Activated T-helper 1 cell treated with anti-CD3 and anti-CD28 coated beads, Interleukin-2, amount 50 U/mL, for 16 hours (primary cell): ENCODE results near the gene COL15A1.

Source experiments
- DNase-seq, 2 donors: peaks; one replicate each; pipeline ENCODE4 v3.0.0-alpha.2; 2020; ENCODE audit warnings: low read depth in 1 of 2, low spot score in 1 of 2

The COL15A1 gene

GRCh38 chr9:98944057-98944733 is 488 bp downstream of the COL15A1 start:
- no peak for DNase-seq

DNA sequence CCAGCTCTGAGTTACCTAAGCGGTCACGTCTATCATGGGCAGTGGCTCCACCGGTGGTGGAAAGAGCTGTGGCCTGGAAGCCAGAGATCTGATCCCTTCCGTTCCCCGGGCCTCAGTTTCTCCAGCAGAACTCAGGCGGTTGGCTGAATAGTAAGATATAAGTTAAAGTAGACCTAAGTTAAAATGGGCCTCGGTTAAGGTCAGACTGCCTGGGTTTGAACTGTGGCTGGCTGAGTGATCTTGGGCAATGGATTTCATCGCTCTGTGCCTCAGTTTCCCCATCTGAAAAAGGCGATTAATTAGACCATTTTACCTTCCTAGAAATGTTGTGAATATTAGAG is 997 bp downstream of the COL15A1 start:
- no peak for DNase-seq

DNA sequence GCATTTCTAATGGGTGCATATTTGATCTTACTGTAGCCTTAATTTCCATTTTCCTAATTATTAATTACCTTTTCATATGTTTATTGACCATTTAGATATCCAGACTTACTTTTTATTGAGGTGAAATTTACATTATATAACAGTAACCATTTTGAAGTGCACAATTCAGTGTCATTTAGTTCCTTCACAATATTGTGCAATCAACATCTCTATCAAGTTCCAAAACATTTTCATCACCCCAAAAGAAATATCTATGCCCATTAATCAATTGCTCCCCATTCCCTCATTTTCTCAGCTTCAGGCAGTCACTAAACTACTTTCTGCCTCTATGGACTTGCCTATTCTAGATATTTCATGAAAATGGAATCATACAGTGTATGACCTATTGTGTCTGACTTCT is 5.9 kb downstream of the COL15A1 start:
- DNase-seq, result no peak

GRCh38 chr9:98950262-98950661 is 6.6 kb downstream of the COL15A1 start:
- DNase-seq, result no peak

DNA sequence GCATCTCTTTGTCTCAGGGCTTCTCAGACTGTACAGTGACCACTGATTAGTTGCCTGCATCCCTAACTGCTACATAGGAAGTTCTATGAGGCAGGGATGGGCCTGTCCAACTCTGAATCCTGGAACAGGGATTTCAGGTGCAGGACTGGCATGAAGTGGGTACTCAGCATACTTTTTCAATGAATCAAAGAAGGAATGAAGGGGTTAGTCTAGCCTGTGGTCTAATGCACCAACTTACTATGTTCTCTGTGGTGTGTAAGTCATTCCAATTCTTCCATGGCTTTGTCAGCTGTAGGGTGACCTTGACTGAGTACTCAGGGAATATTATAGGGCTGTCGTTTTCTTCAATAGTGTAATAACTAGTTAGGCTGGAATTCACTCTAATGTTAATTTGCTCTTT is 8.3 kb downstream of the COL15A1 start:
- no peak for DNase-seq

DNA sequence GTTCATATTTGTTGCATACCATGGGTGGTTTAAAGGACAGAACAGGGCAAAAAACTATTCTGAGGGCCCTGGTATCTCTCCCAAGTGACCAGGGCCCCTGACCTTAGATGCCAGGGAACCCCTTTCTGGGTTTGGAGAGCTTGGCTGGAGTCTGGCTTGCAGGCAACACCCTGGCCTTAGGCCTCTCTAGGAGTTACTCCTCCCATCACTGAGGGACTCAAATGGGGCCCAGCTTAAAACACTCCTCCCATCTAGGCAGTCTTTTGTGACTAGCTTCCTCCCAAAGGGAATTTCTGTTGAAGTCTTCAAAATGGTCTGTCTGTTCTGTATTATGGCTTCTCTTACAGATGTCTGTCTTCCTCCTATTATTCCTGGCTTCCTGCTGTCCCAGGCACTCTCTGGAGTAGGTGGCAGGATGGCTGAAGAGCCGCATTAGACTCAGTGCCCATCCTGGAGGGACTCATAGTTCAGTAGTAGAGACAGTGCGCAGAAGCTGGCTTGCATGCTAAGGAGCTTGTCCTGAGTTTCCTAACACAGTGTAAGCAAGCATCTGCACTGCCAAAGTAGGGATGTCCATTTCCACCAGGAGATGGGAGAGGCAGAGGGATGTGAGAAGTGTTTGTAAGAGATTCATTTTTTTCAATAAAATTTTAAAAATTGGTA is 10.0 kb downstream of the COL15A1 start:
- DNase-seq, result no peak

GRCh38 chr9:98954244-98954610 is 10.5 kb downstream of the COL15A1 start:
- DNase-seq, result no peak

DNA sequence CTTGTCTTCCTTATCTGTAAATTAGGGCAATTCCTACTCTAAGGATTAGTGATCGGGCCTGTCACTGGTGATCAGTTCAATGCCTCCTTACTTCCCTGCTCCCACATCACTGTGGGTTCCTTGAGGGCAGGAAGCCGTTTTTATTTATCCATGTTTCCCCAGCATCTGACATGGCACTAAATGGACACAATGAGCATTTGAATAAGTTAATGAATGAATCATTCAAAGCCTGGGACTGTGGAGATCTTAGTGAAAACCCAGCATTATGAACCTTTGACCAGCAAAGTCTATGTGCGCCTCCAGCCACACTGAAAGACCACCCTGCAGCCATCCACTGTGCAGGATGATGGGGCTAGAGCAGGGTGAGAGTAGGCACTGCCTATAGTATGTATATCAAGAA is 11.6 kb downstream of the COL15A1 start:
- no peak for DNase-seq

GRCh38 chr9:98957826-98958225 is 14.1 kb downstream of the COL15A1 start:
- DNase-seq, result no peak

DNA sequence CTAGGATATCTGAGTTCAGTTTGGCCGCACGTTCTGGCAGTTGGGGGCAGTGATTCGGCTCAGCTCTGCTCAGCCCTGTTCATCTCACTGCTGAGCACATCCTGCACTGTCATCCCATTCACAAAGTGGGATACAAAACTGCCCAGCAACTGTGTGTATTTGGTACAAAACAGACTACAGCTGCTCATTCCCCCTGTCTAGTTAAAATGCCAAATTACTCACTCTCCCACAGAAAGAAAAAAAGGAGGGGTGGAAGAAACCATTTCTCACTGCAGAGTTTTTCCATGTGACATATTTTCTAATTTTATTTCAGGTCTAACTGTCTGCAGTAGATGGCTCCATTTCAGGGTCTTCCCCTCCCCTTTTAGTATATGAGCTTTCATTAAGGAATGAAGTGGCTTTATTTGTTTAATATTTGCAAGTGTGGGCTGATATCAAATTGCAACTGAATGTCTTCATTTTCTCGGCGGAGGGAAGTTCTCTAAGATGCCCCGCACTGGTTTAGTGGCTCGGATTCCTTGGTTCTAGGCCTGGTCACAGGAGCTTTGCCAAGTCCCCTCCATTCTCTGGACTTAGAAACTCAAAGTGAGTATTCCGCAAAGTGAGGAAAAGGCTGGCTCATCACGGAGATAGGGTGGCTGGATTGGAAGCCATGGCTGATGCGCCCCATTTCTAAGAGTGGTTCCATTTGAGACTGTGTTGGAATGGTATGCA is 14.7 kb downstream of the COL15A1 start:
- DNase-seq, result no peak

GRCh38 chr9:98960409-98960808 is 16.7 kb downstream of the COL15A1 start:
- DNase-seq, result no peak

DNA sequence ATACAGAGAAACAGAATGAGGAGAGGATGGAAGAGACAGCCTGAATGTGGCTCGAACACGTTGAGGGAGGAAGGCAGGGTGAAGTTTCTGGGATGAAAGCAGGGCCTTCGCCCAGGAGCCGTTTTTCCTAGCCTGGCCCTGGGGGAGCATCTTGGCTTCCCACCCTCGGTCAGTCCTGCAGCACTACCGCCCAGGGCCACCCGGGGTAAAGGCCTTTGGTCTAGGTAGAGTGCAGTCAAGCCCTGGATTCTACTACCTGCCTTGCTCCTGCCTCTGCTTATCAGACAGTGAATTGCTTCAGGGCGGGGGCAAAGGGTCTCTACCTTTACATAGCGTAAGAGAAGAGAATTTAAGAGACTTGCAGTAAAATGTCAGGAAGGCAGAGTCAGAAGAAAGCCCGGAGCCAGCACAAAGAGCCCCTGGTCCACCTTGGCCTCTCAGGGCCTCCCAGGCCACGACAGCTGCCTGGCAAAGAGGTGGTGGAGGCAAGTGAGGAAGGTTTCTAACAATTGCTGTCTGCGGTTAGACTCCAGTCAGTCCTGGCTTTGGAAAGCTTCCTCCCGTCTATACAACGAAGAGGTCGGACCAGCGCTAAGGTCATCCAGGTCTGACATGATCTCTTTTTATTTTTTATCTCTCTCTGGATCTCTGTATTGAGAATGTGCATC is 17.9 kb downstream of the COL15A1 start:
- DNase-seq, result no peak

- DNase-seq, result no peak
Measured at GRCh38 chr9:98962181-98962560, 18.5 kb downstream of the COL15A1 start.

GRCh38 chr9:98962861-98963260 is 19.2 kb downstream of the COL15A1 start:
- no peak for DNase-seq

DNA sequence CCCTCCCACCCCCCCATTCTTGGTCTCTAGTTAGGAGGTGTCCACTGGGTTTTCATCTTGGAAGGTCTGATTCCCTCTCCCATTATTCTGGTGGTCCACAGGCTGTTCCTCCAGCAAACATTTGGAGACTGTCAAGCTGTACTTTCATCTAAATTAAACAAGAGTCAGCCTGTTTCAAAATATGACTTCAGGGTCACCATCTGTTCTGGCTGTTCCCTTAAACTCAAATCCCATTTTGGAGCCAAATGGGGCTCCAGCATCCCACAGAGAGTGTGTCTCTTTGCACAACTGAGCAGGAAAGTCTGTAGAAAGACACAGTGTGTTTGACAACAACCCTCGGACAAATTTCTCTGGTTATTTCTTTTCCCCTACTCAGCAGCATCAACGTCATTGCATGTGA is 20.5 kb downstream of the COL15A1 start:
- DNase-seq, result no peak

- no peak for DNase-seq
Measured at GRCh38 chr9:98964911-98965336, 21.2 kb downstream of the COL15A1 start.

DNA sequence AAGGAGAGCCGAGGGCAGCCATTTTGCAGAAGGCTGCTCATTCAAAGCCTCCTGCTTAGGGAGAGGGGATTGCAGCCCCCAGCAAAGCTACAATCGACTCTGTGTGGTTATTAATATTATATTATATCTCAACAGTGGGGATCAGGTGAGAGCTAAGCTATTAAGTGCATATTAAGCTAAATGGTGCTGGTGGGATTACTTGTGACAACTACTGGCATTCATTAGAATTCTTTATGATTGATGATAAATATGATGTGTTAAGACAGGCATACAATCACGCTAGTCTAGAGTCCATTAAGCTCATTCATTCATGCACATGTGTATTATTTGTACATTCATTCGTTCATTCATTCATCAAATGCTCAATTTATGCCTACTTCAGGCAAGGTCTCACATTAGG is 23.0 kb downstream of the COL15A1 start:
- no peak for DNase-seq

GRCh38 chr9:98967257-98967656 is 23.6 kb downstream of the COL15A1 start:
- no peak for DNase-seq

DNA sequence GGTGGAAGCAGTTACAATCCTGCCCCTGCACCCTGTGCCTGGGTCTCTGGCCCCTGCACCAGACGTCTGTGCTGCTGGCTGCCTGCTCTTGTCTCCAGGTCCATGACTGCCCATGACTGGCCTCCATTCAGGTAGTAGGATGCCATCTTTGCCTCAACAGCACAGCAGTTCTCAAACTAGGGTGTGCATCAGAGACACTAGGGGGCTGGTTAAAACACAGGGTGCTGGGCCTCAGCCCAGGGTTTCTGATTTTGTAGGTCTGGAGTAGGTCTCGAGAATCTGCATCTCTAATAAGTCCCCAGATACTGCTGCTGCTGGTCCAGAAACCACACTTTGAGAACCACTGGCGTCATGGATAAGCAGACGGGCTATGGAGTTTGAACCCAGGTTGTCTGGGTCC is 24.0 kb downstream of the COL15A1 start:
- no peak for DNase-seq

DNA sequence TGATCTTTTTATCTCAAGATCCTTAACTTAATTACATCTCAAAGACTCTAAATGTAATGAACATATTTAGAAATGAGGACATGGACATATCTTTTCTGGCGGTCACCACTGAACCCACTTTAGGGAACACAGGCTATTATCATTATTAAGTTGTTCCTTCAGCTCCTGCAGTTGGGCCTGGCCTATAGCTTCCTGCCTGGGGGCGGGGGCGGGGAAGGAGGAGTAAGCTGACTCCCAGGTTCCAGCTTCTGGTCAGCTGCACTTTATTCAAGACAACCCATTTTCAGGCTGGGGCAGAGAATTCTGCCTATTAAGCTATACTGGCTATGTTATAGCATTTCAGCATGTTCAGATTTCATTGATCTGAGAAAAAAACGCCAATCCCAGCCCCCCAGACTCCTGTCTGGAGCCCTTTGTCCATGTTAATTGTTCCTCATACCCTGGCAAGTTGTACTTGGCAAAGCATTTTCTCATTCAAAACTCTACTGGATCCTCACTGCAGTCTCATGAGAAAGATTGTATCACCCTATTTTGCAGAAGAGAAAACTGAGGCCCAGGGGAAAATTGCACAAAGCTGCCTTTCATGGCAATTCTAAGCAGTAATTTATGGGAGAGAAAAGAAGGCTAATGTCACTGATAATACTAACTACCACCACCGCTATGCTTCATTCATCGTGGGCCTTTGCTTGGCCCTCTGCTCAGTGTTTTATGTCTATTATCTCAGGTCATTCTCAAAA is 25.1 kb downstream of the COL15A1 start:
- no peak for DNase-seq

GRCh38 chr9:98970532-98971041 is 26.9 kb downstream of the COL15A1 start:
- DNase-seq, result no peak
